Measurements from ENCODE around the gene PBRM1. TPM values are rescaled to one million over a fixed set of nuclear protein-coding genes. Genes with fewer than 3 reads are reported as not detected.

The PBRM1 gene
- total RNA-seq, 4 donors from 2014 or later, result 22.5 to 152 (median 56.6) TPM

DNA sequence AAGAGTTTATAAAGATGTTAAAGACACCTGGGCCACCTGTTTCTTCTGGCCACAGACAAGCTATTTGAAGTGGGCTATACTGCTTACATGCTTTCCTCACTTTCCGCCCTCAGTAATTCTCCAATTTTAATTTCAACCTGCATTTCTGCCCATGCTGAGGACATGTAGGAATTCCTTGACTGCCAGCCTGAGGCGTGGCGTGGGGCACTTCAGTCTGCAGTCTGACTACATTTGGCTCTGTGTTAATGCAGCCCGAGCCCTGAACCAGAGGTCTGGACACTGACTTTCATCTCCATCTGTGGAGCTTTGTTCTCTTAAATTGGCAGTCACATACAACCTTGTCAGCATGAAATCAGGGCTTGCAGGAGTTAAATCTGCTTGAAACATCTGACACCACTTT is 140.8 kb downstream of the PBRM1 start:
- TF ChIP-seq, protein P1, sequence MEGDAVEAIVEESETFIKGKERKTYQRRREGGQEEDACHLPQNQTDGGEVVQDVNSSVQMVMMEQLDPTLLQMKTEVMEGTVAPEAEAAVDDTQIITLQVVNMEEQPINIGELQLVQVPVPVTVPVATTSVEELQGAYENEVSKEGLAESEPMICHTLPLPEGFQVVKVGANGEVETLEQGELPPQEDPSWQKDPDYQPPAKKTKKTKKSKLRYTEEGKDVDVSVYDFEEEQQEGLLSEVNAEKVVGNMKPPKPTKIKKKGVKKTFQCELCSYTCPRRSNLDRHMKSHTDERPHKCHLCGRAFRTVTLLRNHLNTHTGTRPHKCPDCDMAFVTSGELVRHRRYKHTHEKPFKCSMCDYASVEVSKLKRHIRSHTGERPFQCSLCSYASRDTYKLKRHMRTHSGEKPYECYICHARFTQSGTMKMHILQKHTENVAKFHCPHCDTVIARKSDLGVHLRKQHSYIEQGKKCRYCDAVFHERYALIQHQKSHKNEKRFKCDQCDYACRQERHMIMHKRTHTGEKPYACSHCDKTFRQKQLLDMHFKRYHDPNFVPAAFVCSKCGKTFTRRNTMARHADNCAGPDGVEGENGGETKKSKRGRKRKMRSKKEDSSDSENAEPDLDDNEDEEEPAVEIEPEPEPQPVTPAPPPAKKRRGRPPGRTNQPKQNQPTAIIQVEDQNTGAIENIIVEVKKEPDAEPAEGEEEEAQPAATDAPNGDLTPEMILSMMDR (IDR thresholded peaks at IDR 0.05), result no peak
- no peak for TF ChIP-seq POLR2A (IDR thresholded peaks at IDR 0.05)
- intact Hi-C loops (cut with DNase I; ENCODE audit: low total_unique reads), result no loop called here
- Histone ChIP-seq H3K27me3 (no peaks in the 10 kb centered on the region), H3K4me3 (no peak overlapping the region), H3K9me3 (no peaks in the 10 kb centered on the region), H3K36me3 (peaks cover 0 to 3% of the 10 kb centered on the region in 2 donors), H3K4me1 (no peaks in the 10 kb centered on the region), H3K27ac (no peak overlapping the region)
- no peak for DNase-seq

DNA sequence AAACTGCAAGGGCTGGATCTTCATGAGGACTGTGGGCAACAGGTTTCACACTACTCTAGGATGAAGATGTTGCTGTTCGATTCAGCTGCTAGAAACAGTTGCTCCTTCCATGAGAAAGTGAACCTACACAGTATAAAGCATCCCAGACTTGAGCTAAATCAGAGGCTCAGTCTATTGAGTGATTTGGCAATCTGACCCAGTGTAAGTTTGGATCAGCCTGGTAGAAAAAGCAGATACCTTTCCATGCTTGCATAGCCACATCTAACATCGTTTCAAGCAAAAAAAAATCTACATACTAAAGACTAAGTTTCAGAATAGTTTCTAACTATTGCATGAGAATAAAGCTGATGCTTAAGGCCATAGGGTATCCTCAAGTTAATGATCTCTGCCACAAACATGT is 144.7 kb downstream of the PBRM1 start:
- TF ChIP-seq, protein P1 (IDR thresholded peaks at IDR 0.05), result no peak
- TF ChIP-seq POLR2A (IDR thresholded peaks at IDR 0.05), result no peak
- H3K27ac ChIP-seq, result no peak overlapping the region
- H3K4me3 ChIP-seq, result no peak overlapping the region
- no peaks in the 10 kb centered on the region for H3K27me3 ChIP-seq
- intact Hi-C loops (cut with DNase I; ENCODE audit: low total_unique reads), result no loop called here
- no peak for DNase-seq
- H3K4me1 ChIP-seq, result peaks cover 0 to 10% of the 10 kb centered on the region in 2 donors
- H3K36me3 ChIP-seq, result peaks cover 0 to 3% of the 10 kb centered on the region in 2 donors
- no peaks in the 10 kb centered on the region for H3K9me3 ChIP-seq

DNA sequence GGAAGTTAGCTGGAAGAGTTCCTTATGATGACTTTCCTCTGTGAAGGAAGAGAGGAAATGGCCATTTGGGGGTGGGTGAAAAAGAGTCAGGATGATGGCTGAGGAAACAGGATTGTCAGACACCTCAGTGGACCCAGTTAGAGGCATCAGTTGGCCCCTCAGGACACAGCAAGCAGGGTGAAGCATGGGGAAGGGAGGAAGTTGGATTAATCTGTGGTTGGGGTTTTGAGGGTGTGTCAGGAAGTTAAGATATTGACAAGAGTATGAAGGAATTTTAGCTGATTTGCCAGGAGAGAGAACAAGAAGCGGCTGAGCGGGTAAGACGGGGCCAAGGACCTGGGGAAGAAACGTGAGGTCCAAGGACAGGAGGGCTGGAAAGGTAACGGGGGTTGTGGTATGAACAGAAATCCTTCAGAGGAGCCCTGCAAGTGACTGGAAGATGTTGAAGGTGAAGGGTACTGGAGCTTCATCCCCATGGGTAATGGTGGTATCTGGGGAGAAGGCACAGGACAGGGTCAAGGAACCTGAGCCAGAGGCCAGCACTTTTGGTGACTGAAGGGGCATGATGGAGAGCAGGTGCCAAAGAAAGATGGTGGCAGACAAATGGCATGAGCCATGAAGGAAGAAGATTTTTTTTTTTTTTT is 146.6 kb downstream of the PBRM1 start:
- peaks cover 0 to 10% of the 10 kb centered on the region in 2 donors for H3K4me1 ChIP-seq
- H3K27me3 ChIP-seq, result no peaks in the 10 kb centered on the region
- H3K4me3 ChIP-seq, result no peak overlapping the region
- no peaks in the 10 kb centered on the region for H3K36me3 ChIP-seq
- intact Hi-C loops (cut with DNase I; ENCODE audit: low total_unique reads), result no loop called here
- no peak for DNase-seq
- no peak overlapping the region for H3K27ac ChIP-seq
- TF ChIP-seq POLR2A (IDR thresholded peaks at IDR 0.05), result no peak
- TF ChIP-seq, protein P1 (IDR thresholded peaks at IDR 0.05), result no peak
- H3K9me3 ChIP-seq, result no peaks in the 10 kb centered on the region

DNA sequence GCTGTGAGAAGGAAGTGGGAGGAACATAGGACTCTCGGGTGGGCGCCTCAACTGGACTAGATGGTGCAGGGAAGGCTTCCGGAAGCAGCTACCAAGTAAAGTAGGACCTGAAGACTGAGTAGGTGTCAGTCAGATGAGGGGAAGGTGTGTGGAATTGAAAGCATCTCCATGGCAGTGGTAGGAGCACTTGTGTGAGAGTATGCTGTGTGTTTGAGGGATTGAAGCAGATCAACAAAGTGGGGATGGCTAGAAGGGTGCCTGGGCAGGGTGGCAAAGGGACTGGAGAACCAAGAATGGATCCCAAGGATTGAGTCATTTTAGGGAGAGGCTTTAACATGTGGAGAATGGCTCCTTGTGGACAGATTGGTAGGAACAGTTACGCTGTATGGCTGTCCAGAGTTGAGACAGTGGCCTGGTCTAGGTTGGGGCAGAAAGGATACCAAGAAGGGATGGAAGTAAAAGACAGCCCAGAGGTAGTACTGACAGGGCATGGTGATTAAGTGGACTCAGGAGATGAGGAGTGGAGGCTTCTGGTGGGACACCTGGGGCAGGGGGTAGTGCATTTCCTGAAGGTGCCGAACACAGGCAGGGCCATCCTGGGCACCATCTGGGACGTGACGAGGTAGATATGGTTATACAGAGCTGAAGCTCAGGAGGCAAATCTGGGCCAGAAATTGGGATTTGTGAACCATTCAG is 147.8 kb downstream of the PBRM1 start:
- Histone ChIP-seq H3K4me1 (peaks cover 0 to 10% of the 10 kb centered on the region in 2 donors), H3K27ac (peak overlapping the region; percentile 62 to 79), H3K27me3 (no peaks in the 10 kb centered on the region), H3K9me3 (no peaks in the 10 kb centered on the region), H3K36me3 (no peaks in the 10 kb centered on the region), H3K4me3 (peak overlapping the region in 1 of 2 donors; percentile 61)
- intact Hi-C loops (cut with DNase I; ENCODE audit: low total_unique reads), result no loop called here
- DNase-seq, result no peak
- TF ChIP-seq, protein P1 (IDR thresholded peaks at IDR 0.05), result no peak
- no peak for TF ChIP-seq POLR2A (IDR thresholded peaks at IDR 0.05)

DNA sequence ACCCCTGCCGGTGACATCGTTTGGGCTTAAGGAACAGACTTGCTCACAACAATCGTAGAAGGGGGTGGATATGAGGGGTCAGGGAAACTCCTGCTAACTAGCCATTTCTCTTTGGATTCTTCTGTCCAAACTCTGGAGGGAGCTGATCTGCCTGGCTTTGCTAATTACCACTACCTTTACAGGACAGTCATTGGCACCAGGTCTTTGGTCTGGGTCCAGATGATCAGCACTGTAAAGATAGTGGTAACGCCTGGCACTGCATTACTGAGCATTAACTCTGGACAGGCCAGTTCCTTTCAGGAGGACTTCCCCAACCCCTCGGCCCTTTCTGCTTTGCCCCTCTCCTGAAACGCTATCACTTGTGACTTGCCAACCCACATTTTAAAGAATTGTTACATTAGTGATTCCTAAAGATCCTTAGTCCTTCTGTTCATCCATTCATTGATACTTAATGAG is 148.5 kb downstream of the PBRM1 start:
- intact Hi-C loops (cut with DNase I; ENCODE audit: low total_unique reads), result no loop called here
- H3K9me3 ChIP-seq, result no peaks in the 10 kb centered on the region
- no peak for TF ChIP-seq POLR2A (IDR thresholded peaks at IDR 0.05)
- TF ChIP-seq, protein P1 (IDR thresholded peaks at IDR 0.05), result peak in 1 of 4 experiments; percentile 4
- peaks cover 0 to 10% of the 10 kb centered on the region in 2 donors for H3K4me1 ChIP-seq
- DNase-seq, result no peak
- peak overlapping the region; percentile 55 to 61 for H3K4me3 ChIP-seq
- no peaks in the 10 kb centered on the region for H3K36me3 ChIP-seq
- no peaks in the 10 kb centered on the region for H3K27me3 ChIP-seq
- peak overlapping the region; percentile 62 to 79 for H3K27ac ChIP-seq
